ENCODE measurements around the gene FUT2.
"Not testable (repeated sequence)": the region's sequence is repeated elsewhere in the genome, so short reads cannot be mapped to it uniquely, and the experiment has no call there.

Gene FUT2

DNA sequence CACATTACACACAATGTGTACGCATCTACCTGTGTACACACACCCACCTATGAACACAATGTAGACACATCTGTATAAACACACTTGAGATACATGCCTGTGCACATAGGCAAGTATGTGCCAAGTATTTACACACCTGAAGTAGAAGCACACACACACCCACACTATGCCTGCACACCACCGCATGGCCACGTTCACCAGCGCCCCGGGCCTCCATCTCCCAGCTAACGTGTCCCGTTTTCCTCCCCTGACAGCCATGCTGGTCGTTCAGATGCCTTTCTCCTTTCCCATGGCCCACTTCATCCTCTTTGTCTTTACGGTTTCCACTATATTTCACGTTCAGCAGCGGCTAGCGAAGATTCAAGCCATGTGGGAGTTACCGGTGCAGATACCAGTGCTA is 6.9 kb downstream of the FUT2 start:
- no peak for DNase-seq (ENCODE audit: low spot score)

GRCh38 chr19:48703316-48703715 is 7.5 kb downstream of the FUT2 start:
- DNase-seq (ENCODE audit: low spot score) = no peak

DNA sequence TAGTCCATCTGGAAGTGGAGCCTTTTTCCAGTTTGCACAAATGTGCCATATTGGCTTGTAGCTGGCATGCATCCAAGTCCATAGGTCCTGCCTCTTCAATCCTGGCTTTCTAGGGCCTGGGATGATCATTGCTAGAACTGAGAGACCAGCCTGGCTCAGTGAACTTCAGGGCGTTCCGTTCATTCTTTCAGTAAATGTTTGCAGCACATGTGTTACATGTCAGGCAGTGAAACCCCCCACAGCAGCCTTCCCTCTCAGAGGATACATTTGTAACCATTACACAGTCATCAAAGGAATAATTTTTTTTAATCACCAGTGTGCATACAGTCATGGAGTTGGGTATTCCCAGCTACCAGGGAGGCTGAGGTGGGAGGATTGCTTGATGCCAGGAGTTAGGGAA is 9.7 kb downstream of the FUT2 start:
- no peak for DNase-seq (ENCODE audit: low spot score)

- DNase-seq (ENCODE audit: low spot score) = no peak
Observed at GRCh38 chr19:48708471-48708870, 12.7 kb downstream of the FUT2 start.

DNA sequence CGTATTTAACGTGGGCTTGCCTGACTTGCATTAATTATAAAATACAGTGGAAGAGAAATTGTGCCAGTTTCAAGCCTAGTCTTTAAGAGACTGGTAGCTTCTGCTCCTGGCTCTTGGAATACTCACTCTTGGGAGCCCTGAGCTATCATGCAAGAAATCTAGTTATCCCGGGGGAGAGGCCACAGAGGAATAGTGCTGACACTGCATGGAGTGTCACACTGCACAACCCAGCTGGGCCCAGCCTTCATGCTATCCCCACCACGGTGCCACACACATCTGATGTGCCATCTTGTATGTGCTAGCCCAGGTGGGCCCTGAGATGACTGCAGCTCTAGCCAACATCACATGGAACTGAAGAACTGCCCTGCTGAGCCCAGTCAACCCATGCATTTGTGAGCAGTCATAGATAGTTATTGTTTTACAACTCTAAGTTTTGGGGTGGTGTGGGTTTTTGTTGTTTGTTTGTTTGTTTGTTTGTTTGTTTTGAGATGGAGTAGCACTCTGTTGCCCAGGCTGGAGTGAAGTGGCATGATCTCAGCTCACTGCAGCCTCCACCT is 15.4 kb downstream of the FUT2 start:
- DNase-seq (ENCODE audit: low spot score) = no peak

DNA sequence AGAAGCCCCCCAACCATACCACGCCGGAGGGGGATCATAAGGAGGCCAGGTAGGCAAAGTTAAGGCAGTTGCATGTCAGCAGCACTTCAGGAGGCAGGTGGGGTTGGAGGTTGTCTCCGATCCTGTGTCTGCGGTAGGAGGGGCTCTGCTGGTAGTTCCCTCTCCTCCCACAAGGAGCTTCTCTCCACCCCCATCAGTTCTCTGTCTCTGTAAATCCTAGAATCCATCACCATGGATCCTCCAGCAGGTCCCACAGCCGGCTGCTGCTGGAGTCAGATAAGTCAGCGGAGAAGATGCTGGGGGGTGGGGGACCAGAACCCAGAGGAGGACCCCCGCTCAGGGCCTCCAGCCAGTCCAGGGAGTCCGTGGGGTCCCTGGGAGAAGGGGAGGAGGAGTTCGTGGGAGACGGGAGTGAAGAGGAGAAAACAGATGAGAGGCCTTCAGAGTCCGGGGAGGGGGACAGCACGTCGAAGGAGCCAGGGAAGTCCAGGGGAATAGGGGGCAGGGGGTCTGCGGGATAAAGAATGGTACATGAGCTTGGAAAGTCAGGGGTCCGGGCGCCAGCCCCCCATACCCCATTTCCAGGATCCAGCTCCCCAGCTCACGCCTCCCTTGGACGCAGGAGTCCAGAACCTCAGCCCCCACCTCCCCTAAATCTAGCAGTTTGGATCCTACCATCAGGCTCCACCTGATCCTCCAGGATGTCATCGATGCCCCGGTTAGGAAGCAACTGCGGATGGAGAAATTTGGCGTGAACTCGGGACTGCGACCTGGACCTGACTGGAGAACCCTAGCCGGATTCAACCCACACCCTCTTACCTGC is 17.5 kb downstream of the FUT2 start:
- no peak for DNase-seq (ENCODE audit: low spot score)

GRCh38 chr19:48713864-48714755 is 18.3 kb downstream of the FUT2 start:
- peak; percentile 100 for DNase-seq (ENCODE audit: low spot score)

GRCh38 chr19:48714759-48715675 is 19.2 kb downstream of the FUT2 start:
- DNase-seq (ENCODE audit: low spot score) = no peak

GRCh38 chr19:48715681-48716171 is 20.0 kb downstream of the FUT2 start:
- no peak for DNase-seq (ENCODE audit: low spot score)

DNA sequence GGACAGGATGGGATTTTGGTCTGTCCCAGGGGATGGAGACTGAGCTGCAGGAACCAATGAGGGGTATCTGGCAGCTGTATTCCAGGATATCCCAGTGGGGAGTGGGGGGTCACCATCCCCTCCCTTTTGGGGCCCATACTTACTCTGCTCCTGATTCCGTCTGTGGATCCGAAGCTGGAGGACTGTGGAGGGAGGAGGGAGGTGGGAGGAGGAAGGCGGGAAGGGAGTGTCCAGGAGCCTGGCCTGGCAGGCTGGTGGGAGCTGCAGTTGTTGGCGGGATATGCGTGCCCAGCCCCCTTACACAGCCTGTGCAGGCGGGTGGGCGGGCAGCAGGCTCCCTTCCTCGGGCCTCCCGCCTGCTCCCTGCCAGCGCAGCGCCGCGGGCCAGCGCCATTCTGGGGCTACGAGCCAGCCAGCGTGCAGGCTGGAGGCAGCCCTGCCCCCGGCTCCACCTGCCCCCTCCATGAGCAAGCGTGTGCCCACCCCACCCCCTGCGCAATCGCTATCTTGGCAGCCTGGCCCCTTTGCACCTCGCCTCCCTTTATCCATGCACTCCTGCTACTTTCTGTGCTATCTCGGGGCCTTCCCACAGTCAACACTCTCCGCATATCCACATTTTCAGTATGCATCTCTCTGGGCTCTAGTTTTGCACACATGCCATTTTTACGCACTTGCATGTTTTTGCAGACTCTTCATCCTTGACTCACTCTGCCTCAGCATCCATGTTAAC is 21.0 kb downstream of the FUT2 start:
- peak; percentile 81 for DNase-seq (ENCODE audit: low spot score)

GRCh38 chr19:48718106-48718505 is 22.3 kb downstream of the FUT2 start:
- not testable (repeated sequence) for DNase-seq (ENCODE audit: low spot score)

- DNase-seq (ENCODE audit: low spot score) = no peak
Observed at GRCh38 chr19:48718711-48719231, 23.0 kb downstream of the FUT2 start.

GRCh38 chr19:48719263-48720171 is 23.7 kb downstream of the FUT2 start, which contains the start of gene MAMSTR:
TSS of gene MAMSTR (minus strand) at chr19:48719725. CDS start at chr19:48719031, 694 bp downstream.
- DNase-seq (ENCODE audit: low spot score) = no peak

GRCh38 chr19:48720251-48720612 is 24.5 kb downstream of the FUT2 start:
- DNase-seq (ENCODE audit: low spot score) = no peak

GRCh38 chr19:48720613-48721296 is 25.0 kb downstream of the FUT2 start:
- DNase-seq (ENCODE audit: low spot score) = peak; percentile 100

DNA sequence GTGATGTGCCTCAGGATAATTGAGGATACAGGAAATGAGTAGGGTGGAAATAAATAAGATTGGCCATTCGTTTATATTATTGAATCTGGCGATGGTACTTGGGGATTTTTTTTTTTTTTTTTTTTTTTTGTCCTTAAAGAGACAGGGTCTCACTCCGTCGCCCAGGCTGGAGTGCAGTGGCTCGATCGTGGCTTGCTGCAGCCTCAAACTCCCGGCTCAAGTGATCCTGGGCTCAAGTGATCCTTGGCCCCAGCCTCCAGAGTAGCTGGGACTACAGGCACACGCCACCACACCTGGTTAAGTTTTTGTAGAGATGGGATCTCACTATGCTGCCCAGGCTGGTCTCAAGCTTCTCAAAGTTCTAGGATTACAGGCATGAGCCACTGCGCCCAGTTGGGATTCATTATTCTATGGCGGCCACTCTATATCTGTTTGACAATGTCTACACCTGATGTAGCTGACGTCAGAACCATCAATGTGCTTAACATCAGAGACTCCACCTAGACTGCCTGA is 26.5 kb downstream of the FUT2 start:
- DNase-seq (ENCODE audit: low spot score) = no peak

DNA sequence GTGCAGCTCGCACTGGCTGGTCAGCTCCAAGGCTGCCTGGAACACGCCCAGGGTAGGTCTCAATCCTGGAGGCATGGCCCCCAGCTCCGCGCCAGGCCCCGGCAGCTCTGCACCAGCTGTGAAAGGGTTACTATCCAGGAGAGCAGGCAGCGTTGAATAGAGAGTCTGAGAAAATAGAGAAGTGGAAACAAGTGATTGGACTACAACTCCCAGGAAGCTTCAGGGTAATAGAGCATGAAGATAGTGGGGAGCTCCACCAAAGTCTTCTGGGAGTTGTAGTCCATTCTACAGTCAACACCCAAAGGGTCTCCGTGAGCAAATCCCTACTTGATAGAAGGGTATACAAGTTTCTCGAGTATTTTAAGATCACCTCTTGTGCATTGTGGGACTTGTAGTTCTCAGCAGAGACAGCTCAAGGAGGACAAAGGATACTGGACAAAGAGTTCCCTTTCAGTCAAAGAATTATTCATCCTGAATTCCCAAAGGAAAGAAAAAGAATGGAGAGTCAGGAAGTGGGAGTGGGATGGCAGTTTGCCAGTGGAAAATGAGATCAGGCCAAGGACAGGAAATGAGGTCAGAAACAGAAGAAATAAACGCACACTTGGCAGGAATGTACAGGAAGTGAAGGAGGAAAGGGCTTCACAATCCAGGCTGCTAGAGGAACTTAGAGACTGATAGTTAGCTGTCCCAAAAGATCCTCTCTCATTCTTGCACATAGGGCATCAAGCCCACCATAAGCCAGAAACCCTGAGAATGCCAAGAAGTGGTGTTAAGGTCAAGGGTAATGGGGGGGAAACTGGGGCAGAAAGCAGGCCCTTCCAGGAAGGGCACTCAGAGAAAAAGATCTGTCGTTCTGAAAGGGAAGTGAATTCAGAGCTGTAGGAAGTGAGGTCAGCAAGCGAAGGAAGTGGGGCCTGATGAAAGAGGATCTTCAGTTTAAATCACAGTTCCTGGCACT is 29.3 kb downstream of the FUT2 start:
- peak; percentile 71 for DNase-seq (ENCODE audit: low spot score)

Measured in Ammon's horn (tissue), 1 donor.